GM23248 (cell line): ENCODE measurements around the gene CUL2.

Experiments
- EZH2 ChIP-seq: fragments of 200-600 bp; sonication (generic); IDR thresholded peaks from 2 replicates; pipeline ENCODE4 v1.6.1; 2018; ENCODE audit warnings: antibody characterized with exemption, mild to moderate bottlenecking; ENCODE audit not compliant: insufficient read depth, poor library complexity, severe bottlenecking
- EZH2phosphoT487 ChIP-seq: fragments of 200-600 bp; sonication (generic); IDR thresholded peaks from 2 replicates; pipeline ENCODE4 v1.6.1; 2018; ENCODE audit warnings: antibody characterized with exemption, moderate library complexity, mild to moderate bottlenecking, low read depth; ENCODE audit not compliant: insufficient read depth

GRCh38 chr10:35042783-35043182 lies 47.4 kb downstream of the CUL2 start:
- TF ChIP-seq EZH2 (no peak), EZH2phosphoT487 (no peak)
